Cortex of kidney (tissue), 1 donor: ENCODE data around the gene MAVS.

Source experiments
- DNase-seq: peaks from one replicate; lab custom pipeline; 2025; lab: John Stamatoyannopoulos, UW

MAVS gene

DNA sequence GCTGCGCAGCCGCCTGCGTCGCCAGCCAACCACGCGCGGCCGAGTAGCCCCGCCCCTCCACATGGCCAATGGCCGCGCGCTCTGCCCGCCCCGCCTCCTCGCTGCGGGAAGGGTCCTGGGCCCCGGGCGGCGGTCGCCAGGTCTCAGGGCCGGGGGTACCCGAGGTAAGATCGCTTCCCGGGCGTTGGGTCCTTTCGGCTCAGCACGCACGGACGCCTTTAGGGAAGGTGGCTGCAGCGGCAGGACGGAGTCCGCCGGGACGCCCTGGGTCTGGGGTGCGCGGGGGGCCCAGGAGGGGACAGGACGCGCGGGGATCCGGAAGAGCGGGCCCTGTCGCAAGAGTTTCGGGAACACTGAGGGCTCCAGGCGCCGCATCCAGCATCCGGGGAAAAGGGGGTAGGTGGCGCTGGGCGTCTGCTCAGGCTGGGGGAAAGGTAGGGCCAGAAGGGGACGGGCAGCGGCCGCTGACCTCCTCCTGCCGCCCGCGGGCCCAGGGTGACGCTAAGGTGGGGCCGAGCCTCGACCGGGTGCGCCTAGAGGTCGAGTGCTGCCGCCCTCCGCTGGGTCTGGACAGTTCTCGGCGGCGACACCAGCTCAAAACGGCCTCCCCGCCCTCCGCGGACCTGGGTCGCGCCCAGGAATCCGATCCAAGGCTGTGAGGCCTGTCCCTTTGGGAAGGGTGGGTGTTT lies at the start of gene MAVS:
Gene MAVS (plus strand): TSS at position 95 of the 689 bp plus-strand sequence. CDS start 7,791 bp downstream, outside the sequence.
- DNase-seq, result peak; percentile 51

DNA sequence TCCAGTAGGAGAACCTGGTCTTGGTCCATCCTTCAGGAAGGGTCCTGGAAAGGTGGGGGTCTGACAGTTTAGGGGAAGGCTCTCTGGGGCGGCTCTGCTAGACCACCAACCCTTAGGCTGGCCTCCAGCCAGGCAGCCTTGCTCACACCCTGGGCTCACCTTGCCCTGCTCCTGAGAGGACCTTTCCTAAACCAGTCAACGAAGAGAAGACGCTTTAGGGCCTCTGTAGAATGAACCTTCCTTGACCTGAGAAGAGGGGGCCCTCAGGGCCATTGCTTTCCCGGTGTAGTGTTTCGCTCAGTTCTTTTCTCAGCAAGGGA lies 49.4 kb upstream of the MAVS start:
- DNase-seq, result no peak

DNA sequence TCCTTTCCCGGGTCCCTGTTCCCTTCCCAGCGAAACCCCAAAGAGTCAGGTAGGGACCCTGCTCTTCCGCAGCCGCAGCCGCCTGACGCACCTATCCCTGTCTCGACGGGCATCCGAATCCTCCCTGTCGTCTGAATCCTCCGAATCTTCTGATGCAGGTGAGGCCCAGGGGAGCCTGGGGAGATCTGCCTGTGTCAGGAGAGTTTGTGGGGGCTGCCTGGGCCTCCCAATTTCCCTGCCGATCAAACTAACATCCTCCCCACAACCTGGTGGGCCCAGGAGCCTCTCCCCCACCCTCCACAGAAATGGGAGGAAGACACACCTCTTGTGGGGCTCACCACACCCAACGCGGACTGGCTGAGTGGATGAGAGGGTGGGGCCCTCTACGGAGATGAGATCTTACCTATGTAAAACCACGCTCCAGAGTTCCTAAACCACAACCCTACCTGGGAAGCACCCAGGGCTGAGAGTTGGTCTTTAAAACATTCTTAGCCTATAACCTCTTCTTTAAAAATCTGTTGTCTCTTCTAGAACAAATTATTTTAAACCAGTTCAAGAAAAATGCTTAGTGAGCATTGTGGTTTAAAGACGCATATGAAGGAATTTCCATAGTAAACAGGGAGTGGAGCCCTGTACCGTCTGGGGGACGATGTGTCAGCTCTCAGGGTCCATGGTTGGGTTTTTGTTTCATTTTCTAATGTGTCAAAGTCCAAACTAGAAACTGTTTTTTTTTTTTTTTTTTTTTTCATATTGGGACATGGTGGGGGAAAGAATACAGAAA lies 48.9 kb upstream of the MAVS start:
- DNase-seq, result no peak

DNA sequence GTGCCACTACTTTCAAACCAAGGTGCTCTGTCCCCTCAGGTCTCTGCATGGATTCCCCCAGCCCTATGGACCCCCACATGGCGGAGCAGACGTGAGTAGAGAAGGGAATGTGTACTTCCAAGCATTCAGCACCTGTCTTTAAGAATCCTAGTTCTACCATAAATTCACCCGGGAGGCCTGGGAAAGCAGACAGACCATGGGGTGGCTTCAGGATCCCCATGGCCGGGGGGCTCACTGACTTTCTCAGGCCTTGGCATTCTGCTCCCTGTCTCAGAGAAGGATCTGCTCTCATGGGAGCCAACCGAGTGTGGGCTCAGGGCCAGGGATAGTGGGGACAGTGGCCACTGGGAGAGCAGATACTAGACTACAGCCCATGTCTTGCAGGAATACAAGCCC lies 48.3 kb upstream of the MAVS start:
- no peak for DNase-seq

DNA sequence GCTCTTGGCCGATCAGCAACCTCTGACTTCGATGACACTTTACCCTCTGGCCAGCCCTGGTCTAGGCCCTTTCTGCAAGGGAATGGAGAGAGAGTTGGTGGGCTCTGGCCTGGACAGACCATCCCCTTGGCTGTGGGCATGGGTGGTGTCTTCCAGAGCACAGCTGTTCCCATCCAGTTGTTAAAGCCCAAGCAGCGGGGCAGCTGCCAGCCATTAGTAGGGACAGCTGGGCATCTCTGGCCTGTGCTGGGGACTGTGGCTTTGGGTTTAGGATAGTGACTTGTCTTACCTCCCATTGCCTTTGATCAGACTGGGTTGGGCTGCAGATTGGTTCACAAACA lies 47.8 kb upstream of the MAVS start:
- no peak for DNase-seq

DNA sequence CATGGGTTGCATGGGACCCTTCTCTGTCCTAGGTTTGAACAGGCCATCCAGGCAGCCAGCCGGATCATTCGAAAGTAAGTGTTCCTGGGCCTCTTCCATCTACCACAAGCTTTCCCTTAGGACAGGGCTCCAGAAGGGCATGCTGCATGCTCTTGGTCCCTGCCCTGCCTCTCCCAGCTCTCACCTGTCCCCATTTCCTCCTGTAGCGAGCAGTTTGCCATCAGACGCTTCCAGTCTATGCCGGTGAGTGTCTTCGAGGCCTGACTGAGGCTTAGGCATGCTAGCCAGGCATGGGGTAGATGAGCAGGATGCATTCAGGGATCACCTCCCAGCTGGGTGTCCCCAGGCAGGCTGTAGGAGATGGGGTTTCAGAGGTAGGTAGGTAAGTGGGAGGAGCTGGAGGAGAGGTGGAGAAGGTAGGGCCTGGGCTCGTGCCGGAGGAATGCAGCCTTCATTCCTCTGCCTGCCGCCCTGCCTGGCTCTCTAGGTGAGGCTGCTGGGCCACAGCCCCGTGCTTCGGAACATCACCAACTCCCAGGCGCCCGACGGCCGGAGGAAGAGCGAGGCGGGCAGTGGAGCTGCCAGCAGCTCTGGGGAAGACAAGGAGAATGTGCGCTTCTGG lies 46.3 kb upstream of the MAVS start:
- DNase-seq, result no peak

DNA sequence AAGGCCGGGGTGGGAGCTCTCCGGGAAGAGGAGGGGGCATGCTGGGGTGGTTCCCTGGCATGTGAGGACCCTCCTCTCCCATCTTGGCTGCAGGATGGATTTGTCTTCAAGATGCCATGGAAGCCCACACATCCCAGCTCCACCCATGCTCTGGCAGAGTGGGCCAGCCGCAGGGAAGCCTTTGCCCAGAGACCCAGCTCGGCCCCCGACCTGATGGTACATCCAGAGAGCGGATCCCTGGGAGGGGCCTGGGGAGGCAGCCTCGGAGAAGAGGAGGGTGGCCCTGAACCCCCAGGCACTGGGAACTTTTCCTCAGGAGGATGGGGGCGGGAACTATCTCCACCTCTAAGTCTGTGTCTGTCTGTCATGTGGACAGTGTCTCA lies 45.8 kb upstream of the MAVS start:
- DNase-seq, result no peak

DNA sequence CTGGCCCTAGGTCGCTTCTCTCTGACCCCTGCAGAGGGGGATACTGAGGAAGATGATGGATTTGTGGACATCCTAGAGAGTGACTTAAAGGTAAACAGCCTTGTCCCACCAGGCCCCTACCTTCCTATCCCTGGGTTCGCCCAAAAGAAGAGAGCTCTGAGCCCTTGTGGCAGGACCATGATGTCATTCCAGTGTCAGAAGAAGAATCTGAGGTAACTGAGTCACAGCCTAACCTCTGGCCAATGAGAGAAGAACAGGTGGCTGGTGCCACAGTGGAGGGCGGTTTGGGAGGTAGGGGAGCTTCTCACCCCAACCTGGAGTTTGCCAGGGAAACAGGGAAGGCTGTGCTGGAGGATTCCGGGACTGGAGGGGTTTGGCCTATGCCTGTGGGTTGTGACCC lies 45.3 kb upstream of the MAVS start:
- no peak for DNase-seq

DNA sequence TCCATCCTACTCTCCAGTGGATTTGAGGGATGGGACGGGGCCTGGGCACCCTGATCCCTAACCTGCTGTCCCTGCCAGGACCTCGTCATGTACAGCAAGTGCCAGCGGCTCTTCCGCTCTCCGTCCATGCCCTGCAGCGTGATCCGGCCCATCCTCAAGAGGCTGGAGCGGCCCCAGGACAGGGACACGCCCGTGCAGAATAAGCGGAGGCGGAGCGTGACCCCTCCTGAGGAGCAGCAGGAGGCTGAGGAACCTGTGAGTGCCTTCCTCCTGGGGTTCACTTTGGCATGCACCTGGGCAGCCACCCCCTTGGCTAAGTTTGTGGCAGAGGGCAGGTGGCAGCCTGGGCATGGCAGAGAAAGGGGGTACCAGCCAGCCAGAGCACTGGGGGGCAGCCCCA lies 44.8 kb upstream of the MAVS start:
- no peak for DNase-seq

DNA sequence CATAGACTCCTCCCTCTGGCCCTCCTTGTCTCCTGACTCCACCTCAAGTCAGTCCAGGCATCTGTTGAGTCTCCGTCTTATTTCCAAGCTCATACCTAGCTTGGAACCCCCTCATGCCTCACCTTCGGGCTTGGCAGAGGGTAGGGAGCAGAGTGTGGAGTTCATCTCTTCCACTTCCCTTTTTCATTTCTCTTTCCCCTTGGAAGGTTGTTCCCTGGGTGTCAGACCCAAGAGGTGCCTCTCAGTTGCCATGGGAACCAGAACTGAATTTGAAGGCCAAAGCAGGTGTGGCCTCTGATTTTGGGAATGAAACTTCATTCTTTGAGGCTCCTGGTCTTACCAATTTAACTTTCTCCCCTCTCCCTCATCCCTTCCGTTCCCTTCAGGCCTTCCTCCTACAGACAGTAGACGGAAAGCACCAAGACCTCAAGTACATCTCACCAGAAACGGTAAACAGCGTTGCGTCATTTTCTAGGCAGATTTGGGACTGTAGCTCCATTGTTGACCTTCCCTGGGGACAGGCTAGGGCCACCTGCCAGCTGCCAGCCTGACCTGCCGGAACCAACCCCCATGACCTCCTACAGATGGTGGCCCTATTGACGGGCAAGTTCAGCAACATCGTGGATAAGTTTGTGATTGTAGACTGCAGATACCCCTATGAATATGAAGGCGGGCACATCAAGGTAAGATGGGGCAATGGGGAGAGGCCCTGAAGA lies 44.0 kb upstream of the MAVS start:
- DNase-seq, result no peak

DNA sequence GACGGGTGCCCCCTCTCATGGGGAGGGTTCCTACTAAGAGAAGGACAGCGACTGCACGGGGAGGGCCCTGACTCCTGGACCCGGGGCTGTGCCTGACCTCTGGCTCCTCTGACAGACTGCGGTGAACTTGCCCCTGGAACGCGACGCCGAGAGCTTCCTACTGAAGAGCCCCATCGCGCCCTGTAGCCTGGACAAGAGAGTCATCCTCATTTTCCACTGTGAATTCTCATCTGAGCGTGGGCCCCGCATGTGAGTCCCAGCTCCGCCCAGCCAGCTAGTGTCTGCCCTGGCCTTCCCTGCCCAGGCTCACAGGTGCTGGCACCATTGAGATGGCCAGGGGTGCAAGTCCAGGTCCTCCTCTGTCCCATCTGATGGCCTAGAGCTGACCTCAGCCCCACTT lies 43.3 kb upstream of the MAVS start:
- DNase-seq, result no peak

DNA sequence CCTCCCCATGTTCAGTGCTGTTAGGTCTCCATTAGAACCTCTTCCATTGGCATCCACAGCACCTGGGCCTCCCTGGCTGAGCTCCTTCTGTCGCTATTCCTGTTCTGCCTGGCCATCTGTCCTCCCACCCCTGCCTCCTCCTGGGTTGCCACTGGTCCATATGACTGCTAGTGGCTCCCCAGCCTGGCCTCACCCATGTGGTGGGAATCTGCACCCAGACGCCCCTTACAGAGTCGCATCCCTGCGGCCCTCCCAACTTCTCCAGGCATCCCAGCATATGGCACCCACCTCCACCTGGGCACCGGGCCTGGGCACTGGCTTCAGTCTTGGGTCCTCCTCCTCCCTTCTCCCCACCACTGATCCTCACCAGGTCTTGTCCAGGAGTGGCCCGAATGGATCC lies 42.8 kb upstream of the MAVS start:
- DNase-seq, result no peak

DNA sequence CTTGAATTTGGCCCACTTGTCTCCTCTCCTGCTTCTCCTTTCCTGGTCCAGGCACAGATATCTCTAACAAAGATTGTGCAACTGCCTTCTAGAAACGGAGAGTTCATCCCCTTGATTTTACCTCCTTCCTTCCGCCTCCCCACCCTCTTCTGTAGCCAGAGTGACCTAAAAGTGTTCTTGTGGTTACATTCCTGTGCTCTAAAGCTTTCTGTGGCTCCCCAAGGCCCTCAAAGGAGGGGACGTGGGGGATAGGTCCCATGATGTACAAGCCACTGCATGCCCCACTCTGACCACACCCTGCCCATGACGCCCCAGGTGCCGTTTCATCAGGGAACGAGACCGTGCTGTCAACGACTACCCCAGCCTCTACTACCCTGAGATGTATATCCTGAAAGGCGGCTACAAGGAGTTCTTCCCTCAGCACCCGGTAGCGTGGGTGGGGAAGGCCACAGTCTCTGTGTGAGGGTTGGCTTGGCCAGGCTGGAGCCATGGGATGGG lies 42.3 kb upstream of the MAVS start:
- no peak for DNase-seq

DNA sequence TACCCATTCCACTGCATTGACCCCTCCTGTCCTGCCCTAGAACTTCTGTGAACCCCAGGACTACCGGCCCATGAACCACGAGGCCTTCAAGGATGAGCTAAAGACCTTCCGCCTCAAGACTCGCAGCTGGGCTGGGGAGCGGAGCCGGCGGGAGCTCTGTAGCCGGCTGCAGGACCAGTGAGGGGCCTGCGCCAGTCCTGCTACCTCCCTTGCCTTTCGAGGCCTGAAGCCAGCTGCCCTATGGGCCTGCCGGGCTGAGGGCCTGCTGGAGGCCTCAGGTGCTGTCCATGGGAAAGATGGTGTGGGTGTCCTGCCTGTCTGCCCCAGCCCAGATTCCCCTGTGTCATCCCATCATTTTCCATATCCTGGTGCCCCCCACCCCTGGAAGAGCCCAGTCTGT lies 41.9 kb upstream of the MAVS start:
- no peak for DNase-seq

DNA sequence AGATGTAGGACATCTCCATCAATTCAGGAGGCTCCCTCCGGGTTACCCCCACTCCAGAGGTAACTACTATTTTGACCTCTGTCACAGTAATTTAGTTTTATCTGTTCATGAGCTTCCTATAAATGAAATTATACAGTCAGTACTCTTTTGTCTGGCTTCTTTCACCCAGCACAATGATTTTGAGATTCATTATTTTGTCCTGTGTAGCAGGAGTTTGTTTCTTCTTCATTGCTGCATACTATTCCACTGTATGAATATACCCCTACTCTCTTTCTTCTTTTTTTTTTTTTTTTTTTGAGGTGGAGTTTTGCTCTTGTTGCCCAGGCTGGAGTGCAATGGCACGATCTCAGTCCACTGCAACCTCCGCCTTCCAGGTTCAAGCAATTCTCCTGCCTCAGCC lies 38.1 kb upstream of the MAVS start:
- DNase-seq, result no peak

DNA sequence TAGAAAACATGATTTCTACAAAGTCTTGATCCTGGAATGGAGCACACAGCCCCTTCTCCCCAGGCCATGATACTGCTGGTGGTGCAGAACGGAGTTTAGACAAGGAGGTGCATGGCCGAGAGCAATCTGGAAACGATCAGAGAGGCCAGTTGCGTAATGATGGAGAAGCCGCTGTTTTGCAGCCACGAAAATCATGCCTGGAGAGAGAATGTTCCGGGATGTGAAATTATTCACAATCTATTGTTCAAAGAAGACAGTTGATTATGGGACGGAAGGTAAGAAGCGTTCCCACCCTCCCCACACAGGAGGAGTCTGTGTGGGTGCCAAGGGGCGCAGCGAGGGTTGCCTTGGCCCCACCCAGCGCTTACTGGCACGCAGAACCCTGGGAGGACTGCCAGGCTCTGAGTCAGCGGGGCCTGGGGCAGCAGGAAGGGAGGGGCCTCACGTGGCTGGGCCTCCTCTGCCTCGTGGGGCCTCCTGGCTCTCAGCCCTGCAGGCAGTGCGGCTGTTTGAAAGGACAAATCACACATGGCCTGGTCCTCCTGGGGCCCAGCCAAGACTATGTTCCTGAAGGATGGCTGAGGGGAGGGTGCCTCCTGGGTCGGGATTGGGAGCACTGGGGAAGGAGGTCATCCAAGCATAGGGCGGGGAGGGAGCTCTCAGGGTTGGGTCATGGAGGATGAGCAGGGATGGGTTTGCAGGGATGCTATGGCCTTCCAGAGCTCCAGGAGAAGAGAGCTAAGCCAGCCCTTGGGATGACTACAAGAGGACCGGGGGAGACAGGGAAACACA lies 35.0 kb upstream of the MAVS start:
- DNase-seq, result peak; percentile 57

DNA sequence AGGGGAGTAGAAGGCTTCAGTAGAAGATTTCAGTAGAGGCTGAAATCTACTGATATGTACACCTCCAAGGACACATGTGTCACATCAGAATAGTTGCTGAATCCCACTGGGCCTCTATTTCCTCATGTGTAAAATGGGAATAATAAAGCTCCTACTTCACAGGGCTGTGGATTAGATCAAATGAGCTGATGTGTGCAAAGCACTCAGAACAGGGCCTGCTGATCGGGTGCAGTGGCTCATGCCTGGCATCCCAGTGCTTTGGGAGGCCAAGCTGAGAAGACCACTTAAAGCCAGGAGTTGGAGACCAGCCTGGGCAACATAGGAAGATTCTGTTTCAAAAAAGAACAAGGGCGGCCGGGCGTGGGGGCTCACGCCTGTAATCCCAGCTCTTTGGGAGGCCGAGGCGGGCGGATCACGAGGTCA lies 34.4 kb upstream of the MAVS start:
- no peak for DNase-seq

DNA sequence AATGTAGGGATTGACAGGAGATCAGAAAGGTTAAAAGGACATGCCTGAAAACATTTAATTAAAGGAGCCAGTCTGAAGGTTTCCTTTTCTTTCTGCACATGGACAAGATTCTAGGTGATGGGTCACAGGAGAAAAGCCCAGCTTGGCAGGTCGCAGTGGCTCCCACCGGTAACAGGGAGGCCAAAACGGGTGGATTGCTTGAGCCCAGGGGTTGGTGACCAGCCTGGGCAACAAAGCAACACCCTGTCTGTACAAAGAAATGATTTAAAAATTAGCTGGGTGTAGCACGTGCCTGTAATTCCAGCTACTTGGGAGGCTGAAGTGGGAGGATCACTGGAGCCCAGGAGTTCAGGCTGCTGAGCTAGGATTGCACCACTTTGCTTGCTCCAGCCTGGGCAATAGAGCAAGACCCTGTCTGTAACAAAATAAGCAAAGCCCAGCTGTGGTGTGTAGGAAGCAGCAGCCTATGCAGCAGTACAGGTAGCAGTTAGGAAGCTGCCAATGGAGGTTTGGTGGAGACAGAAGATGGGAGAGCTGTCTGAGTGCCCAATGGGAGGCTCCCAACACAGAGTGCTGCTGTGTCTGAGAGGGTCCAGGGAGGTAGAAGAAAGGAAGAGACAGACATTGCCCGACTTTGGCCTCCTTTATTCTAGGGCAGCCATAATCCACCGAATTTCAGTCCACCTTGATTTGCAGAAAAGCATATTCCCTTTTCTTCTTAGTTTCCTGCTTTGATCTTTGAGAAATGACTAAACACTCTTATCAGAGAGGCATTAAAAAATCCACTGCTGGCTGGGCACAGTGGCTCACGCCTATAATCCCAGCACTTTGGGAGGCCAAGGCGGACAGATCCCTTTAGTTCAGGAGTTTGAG lies 33.4 kb upstream of the MAVS start:
- no peak for DNase-seq

DNA sequence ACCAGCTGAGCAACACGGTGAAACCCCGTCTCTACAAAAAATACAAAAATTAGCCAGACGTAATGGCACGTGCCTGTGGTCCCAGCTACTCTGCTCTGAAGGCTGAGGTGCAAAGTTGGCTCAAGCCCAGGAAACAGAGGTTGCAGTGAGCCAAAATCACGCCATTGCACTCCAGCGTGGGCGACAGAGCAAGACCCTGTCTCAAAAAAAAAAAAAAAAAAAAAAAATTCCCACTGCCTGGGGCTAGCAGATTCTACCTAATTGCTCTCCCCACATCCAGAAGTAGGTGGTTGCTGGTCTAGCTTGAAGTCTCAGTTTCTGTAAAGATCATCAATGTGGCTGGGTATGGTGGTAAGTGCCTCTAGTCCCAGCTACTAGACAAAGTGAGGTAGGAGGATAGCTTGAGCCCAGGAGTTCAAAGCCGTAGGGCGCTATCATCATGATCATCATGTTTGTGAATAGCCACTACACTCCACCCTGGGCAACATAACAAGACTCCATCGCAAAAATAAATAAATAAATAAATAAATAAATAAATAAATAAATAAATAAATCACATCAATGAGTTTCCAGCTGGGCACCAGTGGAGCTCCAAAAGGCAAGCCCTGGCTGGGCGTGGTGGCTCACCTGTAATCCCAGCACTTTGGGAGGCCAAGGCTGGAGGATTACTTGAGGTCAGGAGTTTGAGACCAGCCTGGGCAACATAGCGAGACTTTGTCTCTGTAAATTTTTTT lies 32.6 kb upstream of the MAVS start:
- DNase-seq, result no peak

DNA sequence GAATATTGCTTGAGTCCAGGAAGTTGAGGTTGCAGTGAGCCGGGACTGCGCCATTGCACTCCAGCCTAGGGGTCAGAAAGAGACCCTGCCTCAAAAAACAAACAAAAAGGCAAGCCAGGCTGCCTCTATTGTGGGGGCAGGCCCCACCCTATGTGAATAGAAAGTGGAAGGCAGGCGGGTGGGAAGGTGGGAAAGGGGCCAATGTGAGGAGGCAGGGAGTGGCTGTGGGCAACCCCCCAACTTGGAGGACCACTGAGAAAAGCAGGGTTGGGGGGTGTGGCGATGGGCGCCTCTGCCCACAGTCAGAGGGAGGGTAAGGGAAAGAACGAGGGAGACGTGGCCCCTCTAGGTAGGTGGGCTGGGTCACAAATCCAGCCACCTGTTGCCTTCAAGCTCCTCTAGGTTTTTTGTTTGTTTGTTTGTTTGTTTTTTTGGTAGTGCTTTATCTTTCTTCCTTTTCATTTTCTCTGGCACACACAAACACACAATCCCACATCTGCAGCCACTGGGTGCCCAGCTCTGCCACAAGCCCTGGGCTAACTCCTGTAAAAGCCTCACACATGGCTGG lies 31.6 kb upstream of the MAVS start:
- DNase-seq, result no peak
